ENCODE data around the gene TSPAN4. TPM values are rescaled to one million over a fixed set of nuclear protein-coding genes. Genes with fewer than 3 reads are reported as not detected.

TSPAN4 gene
- total and polyA plus RNA-seq, 2 of the 13 experiments (the other 11 are each of a cell fraction or from before 2014, with no cell fraction given), result 31.7 to 68.3 TPM

DNA sequence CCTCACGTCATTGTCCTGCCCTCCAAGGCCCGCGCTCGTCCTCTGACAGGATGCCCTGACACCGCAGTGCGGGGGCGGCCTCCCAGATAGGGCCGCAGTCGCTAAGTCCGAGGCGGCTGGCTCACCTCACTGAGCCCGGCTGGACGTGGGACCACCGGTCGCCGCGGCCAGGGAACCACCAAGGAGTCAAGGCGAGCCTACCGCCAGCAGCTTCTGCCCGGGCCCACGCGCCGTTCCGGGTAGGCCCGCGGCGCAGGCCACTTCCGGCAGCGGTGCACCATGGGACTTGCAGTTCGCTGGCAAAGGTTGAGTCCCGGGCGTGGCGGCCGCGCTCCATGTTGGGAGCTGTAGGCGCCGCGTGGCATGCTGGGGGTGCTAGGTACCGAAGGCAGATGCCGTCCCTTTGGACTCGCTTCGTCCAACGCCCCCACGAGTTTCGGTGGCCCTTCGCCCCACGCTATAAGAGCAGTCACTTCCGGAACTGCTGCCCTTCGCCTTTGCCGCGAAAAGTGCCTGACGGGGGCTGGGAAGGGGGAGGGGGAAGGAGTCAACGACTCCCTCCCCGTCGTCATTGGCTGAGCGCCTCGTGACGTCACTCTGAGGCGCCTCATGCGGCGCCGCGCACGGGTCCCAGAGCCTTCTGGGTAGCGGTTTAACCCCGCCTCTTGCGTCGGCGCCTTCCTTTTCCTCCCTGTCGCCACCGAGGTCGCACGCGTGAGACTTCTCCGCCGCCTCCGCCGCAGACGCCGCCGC lies 33.2 kb upstream of the TSPAN4 start, which contains the start of gene RPLP2 (continued):
- TF ChIP-seq, protein P1, sequence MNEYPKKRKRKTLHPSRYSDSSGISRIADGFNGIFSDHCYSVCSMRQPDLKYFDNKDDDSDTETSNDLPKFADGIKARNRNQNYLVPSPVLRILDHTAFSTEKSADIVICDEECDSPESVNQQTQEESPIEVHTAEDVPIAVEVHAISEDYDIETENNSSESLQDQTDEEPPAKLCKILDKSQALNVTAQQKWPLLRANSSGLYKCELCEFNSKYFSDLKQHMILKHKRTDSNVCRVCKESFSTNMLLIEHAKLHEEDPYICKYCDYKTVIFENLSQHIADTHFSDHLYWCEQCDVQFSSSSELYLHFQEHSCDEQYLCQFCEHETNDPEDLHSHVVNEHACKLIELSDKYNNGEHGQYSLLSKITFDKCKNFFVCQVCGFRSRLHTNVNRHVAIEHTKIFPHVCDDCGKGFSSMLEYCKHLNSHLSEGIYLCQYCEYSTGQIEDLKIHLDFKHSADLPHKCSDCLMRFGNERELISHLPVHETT (CRISPR knock-in tag; conservative IDR thresholded peaks at IDR 0.05), result no peak; the same call in 1 of the 2 replicates
- peak; percentile 100 for TF ChIP-seq ZFX (CRISPR knock-in tag; IDR thresholded peaks at IDR 0.05; ENCODE audit: low read depth)
- TF ChIP-seq, protein P2, sequence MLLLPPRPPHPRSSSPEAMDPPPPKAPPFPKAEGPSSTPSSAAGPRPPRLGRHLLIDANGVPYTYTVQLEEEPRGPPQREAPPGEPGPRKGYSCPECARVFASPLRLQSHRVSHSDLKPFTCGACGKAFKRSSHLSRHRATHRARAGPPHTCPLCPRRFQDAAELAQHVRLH (CRISPR knock-in tag; IDR thresholded peaks at IDR 0.05; ENCODE audit: borderline replicate concordance, low read depth), result peak; percentile 76; the same call in 1 of the 2 replicates
- TF ChIP-seq, protein P3, sequence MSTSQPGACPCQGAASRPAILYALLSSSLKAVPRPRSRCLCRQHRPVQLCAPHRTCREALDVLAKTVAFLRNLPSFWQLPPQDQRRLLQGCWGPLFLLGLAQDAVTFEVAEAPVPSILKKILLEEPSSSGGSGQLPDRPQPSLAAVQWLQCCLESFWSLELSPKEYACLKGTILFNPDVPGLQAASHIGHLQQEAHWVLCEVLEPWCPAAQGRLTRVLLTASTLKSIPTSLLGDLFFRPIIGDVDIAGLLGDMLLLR (CRISPR knock-in tag; IDR thresholded peaks at IDR 0.05), result peak; percentile 86; the same call in 1 of the 2 replicates
- TF ChIP-seq PAWR (CRISPR knock-in tag; IDR thresholded peaks at IDR 0.05; ENCODE audit: borderline replicate concordance), result no peak
- TF ChIP-seq ZNF101 (CRISPR knock-in tag; IDR thresholded peaks at IDR 0.05; ENCODE audit: borderline replicate concordance, low read depth), result peak; percentile 84; the same call in 1 of the 2 replicates
- no peak for TF ChIP-seq HNRNPK (IDR thresholded peaks at IDR 0.05; ENCODE audit: low read depth, low read length, poor library complexity, severe bottlenecking)
- TF ChIP-seq SOX13 (IDR thresholded peaks at IDR 0.05), result no peak
- no peak; a peak in 1 of 4 replicates for TF ChIP-seq SOX13 (CRISPR knock-in tag; conservative IDR thresholded peaks at IDR 0.05 in 1 of 2, IDR thresholded peaks at IDR 0.05 in 1 of 2)
- no peak; the same call in 1 of the 2 replicates for TF ChIP-seq ZSCAN29 (CRISPR knock-in tag; conservative IDR thresholded peaks at IDR 0.05)
- peak; percentile 82 for TF ChIP-seq ASH2L (IDR thresholded peaks at IDR 0.05; ENCODE audit: insufficient read length, low read depth, low read length)
- TF ChIP-seq TSC22D2 (CRISPR knock-in tag; IDR thresholded peaks at IDR 0.05; ENCODE audit: borderline replicate concordance), result 0 out of 2 replicates have a peak, but pooled peaks have one; percentile 8
- 0 out of 2 replicates have a peak, but pooled peaks have one; percentile 74 for TF ChIP-seq ZNF224 (CRISPR knock-in tag; IDR thresholded peaks at IDR 0.05)
- TF ChIP-seq, protein P4, sequence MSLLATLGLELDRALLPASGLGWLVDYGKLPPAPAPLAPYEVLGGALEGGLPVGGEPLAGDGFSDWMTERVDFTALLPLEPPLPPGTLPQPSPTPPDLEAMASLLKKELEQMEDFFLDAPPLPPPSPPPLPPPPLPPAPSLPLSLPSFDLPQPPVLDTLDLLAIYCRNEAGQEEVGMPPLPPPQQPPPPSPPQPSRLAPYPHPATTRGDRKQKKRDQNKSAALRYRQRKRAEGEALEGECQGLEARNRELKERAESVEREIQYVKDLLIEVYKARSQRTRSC (CRISPR knock-in tag; IDR thresholded peaks at IDR 0.05; ENCODE audit: low read depth), result no peak
- peak; percentile 55; the same call in 1 of the 2 replicates for TF ChIP-seq NCOR1 (IDR thresholded peaks at IDR 0.05; ENCODE audit: borderline replicate concordance, low read length)
- peak; percentile 40 for TF ChIP-seq AGO1 (IDR thresholded peaks at IDR 0.05; ENCODE audit: low read depth, low read length, poor library complexity, severe bottlenecking)
- TF ChIP-seq SPEN (CRISPR knock-in tag; IDR thresholded peaks at IDR 0.05; ENCODE audit: low read depth), result peak; percentile 89
- peak; percentile 41; the same call in 1 of the 2 replicates for TF ChIP-seq STAT5B (CRISPR knock-in tag; IDR thresholded peaks at IDR 0.05)
- TF ChIP-seq, protein P5, sequence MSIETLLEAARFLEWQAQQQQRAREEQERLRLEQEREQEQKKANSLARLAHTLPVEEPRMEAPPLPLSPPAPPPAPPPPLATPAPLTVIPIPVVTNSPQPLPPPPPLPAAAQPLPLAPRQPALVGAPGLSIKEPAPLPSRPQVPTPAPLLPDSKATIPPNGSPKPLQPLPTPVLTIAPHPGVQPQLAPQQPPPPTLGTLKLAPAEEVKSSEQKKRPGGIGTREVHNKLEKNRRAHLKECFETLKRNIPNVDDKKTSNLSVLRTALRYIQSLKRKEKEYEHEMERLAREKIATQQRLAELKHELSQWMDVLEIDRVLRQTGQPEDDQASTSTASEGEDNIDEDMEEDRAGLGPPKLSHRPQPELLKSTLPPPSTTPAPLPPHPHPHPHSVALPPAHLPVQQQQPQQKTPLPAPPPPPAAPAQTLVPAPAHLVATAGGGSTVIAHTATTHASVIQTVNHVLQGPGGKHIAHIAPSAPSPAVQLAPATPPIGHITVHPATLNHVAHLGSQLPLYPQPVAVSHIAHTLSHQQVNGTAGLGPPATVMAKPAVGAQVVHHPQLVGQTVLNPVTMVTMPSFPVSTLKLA (IDR thresholded peaks at IDR 0.05), result peak; percentile 85
- TF ChIP-seq HDAC2 (CRISPR knock-in tag; IDR thresholded peaks at IDR 0.05), result peak; percentile 17
- peak; percentile 93 for TF ChIP-seq ZNF225 (CRISPR knock-in tag; IDR thresholded peaks at IDR 0.05)
- TF ChIP-seq, protein P6, sequence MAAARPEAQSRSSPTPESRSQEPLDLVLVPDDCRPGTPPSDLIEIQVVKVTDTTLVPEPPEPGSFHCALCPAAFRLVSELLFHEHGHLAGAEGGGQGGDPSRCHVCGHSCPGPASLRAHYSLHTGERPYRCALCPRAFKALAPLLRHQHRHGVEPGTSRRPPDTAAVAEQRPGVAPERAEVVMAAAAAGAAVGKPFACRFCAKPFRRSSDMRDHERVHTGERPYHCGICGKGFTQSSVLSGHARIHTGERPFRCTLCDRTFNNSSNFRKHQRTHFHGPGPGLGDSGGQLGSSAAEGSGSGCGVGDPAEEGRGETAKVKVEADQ (CRISPR knock-in tag; IDR thresholded peaks at IDR 0.05; ENCODE audit: borderline replicate concordance), result no peak
- no peak; the same call in 1 of the 2 replicates for TF ChIP-seq HMG20B (CRISPR knock-in tag; conservative IDR thresholded peaks at IDR 0.05)
